Hematopoietic multipotent progenitor cell treated with erythropoietin and hydrocortisone succinate and interleukin-3 and kit ligand, for 8 days (in vitro differentiated cells): ENCODE results near the gene FHIP1A.
"Not testable (repeated sequence)": the region's sequence is repeated elsewhere in the genome, so short reads cannot be mapped to it uniquely, and the experiment has no call there.

Source experiments
- DNase-seq: peaks from one replicate; pipeline ENCODE4 v3.0.0-alpha.2; 2015

The FHIP1A gene

DNA sequence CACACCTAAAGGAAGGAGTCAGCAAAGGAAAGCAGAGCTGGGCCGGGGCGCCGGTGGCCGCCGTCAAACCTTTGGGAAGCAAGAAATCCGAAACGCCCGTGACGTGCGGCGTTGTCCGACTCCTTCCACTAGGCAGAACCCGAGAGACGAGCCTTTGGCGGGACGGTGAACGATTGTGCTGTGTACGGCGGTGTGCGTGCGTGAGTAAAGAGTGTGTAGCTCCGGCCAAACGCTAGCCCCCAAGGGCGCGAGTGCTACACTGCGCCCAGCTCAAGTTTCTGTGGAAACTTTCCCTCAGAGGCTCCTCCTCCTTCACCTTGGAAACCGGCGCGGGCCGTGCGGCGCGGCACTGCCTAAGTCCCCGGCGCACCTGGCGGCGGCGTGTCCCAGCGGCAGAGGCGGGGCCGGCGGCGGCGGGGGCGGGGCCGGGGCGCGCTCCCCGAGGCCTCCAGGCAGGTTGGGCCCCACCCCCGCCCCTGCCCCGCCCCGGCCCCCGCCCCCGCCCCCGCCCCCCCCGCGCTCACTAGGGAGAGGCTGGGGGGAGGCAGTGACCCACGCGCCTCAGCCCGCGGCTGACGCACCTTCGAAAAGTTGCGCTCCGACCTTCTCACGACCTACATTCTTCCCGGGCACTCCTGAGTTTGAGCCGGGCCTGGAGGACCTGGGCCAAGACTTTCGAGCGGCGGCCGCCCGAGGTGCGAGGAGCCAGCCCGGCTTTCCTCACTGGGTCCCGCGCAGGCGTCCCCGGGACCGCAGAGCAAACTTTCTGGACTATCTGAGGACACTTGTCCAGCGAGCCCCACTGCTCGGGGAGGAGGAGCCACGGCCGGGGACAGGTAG lies at the start of gene FHIP1A:
Gene FHIP1A (plus strand): TSS at position 547 of the 840 bp plus-strand sequence. CDS start 157,084 bp downstream, outside the sequence.
- peak; percentile 37 for DNase-seq

DNA sequence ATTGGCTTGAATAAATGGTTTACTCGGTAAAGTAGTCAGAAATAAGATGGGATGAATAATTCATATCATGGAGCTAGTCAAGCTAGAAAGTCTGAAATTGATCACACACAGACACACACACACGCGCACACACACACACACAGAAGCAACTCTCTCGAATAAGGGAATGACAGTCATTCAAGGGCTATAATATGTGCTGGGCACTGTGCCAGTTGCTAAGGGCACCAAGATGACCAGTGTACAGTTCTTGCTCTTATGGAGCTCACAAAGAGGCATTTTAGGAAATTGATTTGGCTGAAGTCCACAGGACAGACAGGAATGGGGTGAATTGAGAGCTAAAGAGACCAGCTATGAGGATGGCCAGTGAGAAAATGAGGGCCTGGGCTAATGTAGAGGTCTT lies 49.4 kb upstream of the FHIP1A start:
- DNase-seq, result no peak

DNA sequence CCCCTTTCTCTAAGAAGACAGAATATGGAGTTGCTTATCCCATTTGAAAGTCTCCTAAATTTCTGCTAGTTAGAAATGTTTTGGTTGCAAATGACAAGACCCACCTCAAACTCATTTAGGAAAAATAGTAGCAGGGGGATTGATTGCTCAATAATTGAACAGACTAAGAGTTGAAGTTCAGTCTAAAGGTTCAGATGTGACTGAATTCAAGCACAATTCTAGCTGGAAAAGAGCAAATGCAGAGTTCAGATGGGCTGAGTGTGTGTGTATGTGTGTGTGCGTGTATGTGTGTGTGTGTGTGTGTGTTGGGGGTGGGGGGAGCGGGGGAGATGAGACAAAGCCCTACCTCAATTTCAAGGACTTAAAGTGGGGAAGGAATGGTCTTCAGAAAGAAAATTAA lies 47.9 kb upstream of the FHIP1A start:
- no peak for DNase-seq

DNA sequence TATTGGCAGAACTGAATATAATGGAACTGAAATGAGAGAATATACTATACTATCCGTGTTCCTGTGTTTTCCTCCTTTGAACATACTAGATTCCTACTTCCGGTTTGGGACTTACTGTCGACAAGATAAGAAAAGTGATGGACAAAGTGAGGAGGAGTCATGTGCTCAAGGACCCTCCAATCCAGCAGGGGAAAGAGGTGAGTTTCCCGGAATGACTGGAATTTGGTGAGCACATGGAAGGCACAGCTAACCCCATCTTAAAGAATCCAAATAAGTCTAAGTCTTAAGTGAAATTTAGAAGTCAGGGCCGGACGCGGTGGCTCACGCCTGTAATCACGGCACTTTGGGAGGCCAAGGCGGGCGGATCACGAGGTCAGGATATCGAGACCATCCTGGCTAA lies 47.0 kb upstream of the FHIP1A start:
- DNase-seq, result no peak

DNA sequence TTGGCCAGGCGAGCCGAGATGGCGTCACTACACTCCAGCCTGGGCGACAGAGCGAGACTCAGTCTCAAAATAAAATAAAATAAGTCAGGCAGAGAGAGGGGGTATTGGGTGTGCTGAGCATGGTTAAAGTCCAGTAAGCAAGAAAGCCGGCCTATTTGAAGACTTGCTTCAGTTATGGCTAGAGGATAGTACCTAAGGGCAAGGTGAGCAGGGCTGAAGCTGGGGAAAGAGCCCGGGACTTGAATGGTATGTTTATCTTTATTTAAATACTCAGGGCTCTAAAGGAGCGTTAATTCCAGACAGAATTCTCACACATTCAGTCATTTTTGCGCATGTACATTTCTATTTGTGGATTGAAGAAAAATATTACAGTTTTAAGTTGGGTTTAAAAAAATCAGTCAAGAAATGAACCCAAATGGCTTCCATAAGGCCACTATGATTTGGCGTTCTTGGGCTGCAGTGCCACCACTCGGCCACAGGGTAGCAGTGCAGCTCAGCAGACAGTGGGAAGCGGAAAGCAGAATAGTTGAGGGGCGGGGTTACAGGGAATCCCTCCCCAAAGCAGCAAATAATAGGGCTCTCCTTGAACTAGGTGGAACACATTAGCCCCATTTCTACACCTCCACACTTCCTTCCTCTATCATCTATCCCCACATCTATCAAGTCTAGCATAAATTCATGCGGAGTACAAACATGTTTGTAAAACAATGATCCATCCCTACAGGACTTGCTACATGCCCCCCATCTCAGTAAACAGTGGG lies 46.4 kb upstream of the FHIP1A start:
- peak; percentile 80 for DNase-seq

DNA sequence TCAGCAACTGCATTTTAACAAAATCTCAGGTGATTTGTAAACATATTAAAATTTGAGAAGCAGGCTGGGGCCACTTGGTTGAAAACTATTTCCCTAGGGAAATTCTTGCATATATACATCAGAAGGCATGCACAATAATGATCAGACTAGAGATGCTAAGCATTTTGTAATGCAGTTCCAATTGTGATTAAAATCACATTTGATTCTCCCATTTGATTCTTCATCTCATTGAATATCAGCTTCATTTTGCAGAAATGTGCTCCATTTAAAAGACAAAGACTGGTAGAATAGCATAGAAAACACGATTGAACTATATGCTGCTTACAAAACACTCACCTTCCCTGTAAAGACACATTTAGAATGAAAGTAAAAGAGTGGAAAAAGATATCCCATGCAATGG lies 32.4 kb upstream of the FHIP1A start:
- DNase-seq, result no peak

DNA sequence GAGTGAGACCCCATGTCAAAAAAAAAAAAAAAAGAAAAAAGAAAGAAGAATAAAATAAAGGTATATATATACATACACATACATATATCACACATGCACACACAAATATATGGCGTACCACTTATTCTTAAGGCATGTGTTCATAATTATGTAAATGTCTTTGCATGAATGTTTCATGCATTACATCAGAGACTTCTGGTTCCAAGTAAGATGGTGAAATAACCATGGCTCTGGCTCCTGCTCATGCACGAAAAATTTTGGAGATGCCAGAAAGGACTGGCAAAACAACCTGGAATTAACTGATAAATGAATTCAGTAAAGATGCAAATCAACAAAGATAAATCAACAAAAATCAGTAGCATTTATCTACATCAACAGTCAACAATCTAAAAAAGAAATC lies 19.7 kb upstream of the FHIP1A start:
- no peak for DNase-seq

DNA sequence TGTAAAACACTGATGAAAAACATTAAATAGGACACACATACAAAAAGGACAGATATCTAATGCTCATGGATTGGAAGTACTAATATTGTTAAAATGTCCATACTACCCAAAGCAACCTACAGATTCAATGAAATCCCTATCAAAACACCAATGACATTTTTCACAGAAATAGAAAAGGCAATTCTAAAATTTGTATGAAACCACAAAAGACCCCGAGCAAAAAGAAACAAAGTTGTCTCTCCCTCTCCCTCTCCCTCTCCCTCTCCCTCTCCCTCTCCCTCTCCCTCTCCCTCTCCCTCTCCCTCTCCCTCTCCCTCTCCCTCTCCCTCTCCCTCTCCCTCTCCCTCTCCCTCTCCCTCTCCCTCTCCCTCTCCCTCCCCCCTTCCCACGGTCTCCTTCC lies 19.2 kb upstream of the FHIP1A start:
- DNase-seq, result not testable (repeated sequence)

DNA sequence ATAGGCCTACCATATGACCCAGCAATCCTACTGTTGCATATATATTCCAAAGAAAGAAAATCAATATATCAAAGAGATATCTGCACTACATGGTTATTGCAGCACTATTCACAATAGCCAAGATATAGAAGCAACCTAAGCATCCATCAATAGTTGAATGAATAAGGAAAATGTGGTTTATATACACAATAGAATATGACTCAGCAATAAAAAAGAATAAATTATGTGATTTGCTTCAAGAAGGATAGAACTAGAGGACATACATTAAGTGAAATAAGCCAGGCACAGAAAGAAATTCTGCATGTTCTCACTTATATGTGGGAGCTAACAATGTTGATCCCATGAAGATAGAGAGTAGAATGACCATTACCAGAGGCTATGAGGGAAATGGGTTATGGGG lies 13.1 kb upstream of the FHIP1A start:
- no peak for DNase-seq

DNA sequence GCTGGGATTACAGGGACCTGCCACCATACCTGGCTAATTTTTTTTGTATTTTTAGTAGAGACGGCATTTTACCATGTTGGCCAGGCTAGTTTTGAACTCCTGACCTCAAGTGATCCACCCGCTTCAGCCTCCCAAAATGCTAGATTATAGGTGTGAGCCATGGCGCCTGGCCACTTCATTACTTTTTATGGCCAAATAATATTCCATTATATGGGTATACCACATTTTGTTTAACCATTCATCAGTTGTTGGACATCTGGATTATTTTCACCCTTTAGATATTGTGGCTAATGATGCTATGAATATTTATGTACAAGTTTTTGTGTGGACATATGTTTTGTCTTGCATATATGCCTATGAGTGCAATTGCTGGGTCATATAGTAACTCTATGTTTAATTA lies 8.6 kb upstream of the FHIP1A start:
- DNase-seq, result no peak

DNA sequence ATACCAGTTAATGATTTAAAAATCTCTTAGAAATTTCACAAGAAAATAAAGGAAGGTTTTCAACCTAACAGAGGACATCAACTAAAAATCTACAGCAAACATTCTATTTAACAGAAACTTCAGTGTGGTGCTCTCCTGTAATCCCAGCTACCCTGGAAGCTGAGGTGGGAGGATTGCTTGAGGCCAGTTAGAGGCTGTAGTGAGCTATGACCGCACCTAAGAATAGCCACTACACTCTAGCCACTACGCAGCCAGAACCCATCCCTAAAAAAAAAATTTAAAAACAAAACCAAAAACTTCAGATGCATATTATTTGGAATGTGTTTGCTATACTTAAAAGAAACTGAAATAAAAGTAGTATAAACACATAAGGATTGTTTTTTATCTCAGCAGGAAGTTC lies 7.2 kb upstream of the FHIP1A start:
- DNase-seq, result no peak

DNA sequence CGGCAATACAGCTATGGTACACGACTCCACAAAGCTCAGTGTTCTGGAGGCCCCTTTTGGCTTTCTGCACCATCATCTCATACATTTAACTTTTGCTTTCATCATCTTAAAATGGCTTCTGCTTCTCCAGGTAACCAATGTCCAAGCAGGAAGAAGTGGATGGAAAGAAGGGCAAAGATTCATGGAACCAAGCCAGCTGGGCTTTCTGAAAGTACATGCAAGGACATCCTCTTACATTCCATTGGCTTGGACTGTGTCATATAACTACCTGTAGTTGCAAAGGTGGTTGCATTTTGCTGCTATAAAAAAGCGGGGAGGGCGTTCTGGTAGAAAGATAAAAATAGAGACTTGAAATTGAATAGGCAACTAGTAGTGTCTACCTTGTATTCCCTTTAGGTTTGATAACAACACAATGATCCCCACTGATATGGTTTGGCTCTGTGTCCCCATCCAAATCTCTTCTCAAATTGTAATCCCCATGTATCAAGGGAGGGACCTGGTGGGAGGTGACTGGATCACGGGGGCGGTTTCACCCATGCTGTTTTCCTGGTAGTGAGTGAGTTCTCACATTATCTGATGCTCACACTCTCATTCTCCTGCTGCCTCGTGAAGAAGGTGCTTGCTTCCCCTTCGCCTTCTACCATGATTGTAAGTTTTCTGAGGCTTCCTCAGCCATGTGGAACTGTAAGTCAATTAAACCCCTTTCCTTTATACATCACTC lies 6.7 kb upstream of the FHIP1A start:
- DNase-seq, result no peak

DNA sequence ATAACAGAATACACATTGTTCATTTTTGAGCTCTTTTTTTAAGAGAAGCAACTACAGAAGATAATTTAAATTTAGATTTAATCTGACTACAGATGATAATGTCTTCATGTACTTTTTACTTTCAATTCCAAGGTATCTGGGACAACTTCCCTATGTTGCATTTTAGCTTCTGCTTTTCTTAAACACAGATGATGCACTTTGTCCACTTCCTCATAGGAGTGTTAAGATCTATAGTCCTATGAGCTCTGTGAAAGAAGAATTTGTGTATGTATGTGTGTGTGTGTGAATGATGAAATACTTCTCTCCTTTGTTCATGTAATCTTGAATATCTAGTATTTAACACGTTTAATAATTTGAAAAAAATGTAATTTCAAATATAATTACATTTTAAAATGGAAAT lies 5.3 kb upstream of the FHIP1A start:
- DNase-seq, result no peak

DNA sequence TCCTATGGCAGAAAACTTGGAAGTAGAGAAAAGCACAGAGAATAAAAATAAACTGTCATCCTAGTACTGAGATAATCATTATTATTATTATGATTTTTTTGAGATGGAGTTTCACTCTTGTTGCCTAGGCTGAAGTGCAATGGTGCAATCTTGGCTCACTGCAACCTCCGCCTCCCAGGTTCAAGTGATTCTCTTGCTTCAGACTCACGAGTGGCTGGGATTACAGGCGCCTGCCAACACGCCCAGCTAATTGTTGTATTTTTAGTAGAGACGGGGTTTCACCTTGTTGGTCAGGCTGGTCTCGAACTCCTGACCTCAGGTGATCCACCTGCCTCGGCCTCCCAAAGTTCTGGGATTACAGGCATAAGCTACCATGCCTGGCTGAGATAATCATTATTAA lies 4.2 kb upstream of the FHIP1A start:
- not testable (repeated sequence) for DNase-seq

DNA sequence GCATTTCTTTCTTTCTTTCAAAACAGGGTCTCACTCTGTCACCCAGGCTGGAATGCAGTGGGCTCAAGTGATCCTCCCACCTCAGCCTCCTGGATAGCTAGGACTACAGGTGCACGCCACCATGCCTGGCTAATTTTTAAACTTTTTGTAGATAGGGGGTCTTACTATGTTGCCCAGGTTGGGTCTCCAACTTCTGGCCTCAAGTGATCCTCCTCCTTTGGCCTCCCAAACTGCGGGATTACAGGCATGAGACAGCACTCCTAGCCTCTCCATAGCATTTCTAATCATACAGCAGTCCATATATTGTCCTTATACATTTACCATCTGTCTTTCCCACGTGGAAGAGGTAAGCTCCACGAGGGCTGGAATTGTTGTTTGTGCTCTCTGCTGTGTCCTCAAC lies 2.0 kb upstream of the FHIP1A start:
- no peak for DNase-seq

DNA sequence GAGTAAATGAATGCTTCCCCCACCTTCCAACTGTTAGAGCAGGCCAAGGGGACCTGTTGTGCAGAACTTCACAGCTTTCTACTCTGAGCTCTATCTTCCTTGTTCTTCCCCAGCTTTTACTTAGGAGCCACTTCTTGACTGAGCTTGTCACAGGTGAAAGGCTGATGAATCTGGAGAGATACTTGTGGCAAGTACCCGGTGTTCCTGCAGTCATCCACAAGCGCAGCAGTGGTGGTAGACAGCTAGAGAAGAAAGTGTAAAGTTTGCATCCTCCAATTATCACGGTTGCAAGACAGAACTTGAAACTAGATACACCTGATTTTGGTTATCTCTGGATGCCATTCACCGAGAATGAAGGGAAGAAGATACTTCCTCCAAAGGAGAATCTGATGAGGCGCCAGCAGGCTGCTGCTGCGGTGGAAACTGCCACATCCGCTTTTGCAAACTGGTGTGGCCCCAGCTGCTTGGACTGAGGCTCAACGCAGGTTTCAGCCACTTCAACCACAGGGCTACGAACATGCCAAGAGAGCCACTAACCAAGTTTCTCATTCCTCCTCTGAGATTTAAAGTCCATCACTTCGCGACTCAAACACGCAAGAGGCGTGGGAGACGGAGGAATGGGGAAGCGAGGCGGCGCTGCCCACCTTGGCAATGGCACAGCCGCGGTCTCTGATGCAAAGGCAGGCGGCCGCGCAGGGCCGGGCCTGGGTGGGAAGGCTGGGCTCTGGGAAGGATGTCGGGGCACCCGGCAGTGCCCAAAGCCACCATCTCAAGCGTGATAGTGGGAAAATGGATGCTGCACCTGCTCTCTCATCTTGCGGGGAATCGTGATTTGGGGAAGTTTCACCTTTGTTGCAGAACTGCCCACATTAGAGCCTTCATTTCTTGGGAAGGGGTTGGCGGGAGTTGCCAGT lies 1.3 kb upstream of the FHIP1A start:
- DNase-seq, result no peak

DNA sequence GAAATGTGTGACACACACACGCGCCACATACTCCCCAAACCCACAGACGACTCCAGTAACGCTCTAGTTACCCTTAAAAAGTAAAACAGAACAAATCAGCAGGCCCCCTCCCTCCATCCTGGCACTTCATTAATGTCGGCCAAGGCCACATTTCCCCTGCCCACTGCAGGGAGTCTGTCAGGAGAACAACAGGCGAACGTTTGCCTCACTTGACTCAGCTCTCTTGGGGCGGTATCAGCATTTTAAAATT lies 671 bp upstream of the FHIP1A start:
- no peak for DNase-seq

DNA sequence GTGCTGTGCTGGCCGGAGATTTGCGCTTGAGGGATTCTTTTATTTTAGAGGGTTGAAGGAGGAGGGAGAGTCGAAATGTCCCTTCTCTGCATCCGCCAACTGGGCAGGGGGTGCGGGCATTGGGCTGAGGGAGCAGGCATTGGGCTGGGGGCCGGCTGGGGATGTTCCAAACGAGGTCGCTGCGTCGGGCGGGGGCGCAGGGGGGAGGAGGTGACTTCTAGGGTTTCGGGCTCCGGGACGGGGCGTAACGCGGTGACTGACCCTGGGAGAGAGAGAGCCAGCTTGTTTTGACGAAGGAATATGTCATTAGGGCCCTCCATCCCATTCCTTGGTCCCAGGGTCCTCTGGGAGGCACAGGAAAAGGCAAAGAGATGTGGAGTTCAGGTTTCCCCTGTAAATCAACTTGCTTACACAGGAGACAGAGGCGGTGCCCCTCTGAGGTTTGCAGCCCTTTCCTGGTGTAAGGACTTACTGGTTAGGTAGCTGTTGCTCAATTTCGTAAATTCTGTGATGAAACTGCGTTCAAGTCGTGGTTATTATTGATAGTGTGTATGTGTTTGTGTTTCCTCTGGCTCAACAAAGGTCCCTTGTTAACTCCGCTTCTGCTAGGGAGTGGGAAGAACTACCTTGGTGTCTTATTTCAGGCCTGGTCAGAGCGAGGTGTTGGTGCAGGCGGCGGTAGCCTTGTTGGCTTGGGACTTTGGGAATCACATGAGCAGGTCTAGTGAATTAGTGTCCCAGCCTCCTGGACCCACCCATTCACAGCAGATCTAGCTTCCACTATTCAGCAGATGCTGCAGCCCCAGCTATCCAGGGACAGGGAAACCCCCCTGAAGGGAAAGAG lies 716 bp downstream of the FHIP1A start:
- no peak for DNase-seq

DNA sequence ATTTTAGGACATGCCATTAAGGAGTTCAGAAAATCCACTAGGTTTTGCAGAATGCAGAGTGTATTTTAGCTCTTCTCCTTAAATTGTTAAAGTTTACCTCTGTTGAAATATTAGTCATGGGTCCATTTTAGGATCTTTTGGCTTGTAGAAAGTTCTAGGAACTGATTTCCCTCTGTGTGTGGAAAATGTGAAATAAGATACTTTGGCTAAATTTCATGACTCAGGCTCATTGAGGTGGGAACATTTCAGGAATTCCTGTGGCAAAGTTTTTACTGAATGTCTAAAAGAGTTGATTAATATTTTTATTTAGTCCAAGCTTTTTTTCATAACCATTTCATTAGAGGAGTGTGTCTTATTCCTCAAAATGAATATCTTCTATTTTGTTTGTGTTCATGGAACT lies 7.0 kb downstream of the FHIP1A start:
- DNase-seq, result no peak

DNA sequence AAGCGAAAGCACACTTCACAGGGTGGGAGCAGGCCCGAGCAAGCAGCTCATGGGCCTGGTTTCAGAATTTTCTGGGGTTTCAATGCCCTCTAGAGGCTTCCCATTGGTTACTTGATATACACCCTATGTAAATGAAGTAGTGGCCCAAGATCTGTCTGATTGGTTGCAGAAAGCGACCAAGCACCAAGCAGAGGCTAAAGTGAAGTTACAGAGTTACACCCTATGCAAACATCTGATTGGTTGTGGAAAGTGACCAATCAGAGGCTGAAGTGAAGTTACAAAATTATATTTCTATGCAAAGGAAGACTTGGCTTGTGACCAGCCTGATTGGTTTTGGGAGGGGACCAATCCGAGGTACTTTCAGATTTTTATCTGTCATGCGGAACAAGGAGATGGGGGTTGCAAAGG lies 8.2 kb downstream of the FHIP1A start:
- DNase-seq, result no peak

DNA sequence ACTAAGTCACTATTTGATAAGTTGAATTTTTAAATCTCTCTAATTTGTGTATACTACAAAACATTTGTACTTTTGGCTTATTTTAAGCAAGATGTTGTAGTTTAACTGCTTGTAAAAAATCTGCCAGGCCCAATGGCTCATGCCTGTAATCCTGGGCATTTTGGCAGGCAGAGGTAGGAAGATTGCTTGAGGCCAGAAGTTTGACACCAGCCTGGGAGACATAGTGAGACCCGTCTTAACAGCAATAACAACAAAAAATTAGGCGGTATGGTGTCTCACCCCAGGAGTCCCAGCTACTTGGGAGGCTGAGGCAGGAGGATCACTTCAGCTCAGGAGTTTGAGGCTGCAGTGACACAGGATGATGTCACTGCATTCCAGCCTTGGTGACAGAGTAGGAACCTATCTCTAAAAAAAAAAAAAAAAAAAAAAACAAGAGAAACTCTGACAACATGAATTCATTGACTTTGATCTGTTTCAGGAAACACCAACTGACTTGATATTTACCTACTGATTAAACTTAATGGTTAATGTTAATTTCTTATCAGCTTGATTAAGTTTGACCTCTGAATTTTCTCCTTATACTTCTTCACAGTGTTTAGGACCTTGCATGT lies 8.9 kb downstream of the FHIP1A start:
- DNase-seq, result no peak

DNA sequence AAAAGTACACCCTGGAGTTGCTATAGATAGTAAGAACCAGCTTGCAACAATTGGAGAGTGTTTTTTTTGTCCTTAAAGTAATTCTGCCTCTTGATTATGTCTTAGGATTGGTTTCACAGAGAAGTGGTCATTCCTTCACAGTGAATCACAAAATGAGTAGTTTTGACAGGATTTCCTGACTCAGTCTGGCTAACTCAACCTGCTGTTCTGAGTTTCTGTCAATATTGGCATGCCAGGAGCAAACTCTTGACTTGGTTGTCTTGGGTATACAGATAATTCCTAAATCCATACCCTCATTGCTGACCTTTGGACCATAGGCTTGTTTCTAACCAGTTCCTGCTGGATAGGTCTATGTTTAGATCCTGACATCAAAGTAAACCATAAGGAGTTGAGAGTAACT lies 9.4 kb downstream of the FHIP1A start:
- DNase-seq, result no peak
